HL-60 (cell line): Measurements from ENCODE around the gene MEX3A.
"Not testable (repeated sequence)": the region's sequence is repeated elsewhere in the genome, so short reads cannot be mapped to it uniquely, and the experiment has no call there.

Source experiments
- GABPA ChIP-seq: IDR thresholded peaks from 2 replicates; pipeline ENCODE4 v1.6.1; 2012; ENCODE audit warnings: low read depth
- POLR2AphosphoS5 ChIP-seq: IDR thresholded peaks from 2 replicates; pipeline ENCODE4 v1.6.1; 2012; ENCODE audit warnings: low read depth
- SPI1 ChIP-seq: IDR thresholded peaks from 2 replicates; pipeline ENCODE4 v1.6.1; 2012; ENCODE audit warnings: low read depth, mild to moderate bottlenecking, borderline replicate concordance
- TF ChIP-seq, protein P1 (sequence below): IDR thresholded peaks from one replicate; pipeline ENCODE4 v1.5.1; 2011; ENCODE audit warnings: low read length, control low read depth, inconsistent platforms; ENCODE audit not compliant: insufficient read depth
- TF ChIP-seq, protein P2 (sequence below): IDR thresholded peaks from 2 replicates; pipeline ENCODE4 v1.6.1; 2012; ENCODE audit warnings: low read depth; ENCODE audit not compliant: insufficient replicate concordance

DNA sequence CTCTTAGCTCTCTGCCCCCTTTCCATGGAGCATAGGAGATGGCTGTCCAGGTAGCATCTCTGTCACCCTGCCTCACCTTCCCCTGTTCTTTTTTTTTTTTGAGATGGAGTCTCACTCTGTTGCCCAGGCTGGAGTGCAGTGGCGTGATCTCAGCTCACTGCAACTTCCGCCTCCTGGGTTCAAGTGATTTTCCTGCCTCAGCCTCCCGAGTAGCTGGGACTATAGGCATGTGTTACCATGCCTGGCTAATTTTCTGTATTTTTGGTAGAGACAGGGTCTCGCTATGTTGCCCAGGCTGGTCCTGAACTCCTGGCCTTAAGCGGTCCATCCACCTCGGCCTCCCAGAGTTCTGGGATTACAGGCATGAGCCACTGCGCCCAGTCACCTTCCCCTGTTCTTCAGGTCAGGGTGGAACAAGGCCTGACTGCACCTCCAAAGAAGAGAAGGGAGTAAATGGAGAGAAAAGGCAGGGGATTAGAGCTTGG, 10.9 kb downstream of the MEX3A start:
- TF ChIP-seq, protein P1, sequence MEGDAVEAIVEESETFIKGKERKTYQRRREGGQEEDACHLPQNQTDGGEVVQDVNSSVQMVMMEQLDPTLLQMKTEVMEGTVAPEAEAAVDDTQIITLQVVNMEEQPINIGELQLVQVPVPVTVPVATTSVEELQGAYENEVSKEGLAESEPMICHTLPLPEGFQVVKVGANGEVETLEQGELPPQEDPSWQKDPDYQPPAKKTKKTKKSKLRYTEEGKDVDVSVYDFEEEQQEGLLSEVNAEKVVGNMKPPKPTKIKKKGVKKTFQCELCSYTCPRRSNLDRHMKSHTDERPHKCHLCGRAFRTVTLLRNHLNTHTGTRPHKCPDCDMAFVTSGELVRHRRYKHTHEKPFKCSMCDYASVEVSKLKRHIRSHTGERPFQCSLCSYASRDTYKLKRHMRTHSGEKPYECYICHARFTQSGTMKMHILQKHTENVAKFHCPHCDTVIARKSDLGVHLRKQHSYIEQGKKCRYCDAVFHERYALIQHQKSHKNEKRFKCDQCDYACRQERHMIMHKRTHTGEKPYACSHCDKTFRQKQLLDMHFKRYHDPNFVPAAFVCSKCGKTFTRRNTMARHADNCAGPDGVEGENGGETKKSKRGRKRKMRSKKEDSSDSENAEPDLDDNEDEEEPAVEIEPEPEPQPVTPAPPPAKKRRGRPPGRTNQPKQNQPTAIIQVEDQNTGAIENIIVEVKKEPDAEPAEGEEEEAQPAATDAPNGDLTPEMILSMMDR = not testable (repeated sequence)
- not testable (repeated sequence) for TF ChIP-seq POLR2AphosphoS5, GABPA, SPI1
- TF ChIP-seq, protein P2, sequence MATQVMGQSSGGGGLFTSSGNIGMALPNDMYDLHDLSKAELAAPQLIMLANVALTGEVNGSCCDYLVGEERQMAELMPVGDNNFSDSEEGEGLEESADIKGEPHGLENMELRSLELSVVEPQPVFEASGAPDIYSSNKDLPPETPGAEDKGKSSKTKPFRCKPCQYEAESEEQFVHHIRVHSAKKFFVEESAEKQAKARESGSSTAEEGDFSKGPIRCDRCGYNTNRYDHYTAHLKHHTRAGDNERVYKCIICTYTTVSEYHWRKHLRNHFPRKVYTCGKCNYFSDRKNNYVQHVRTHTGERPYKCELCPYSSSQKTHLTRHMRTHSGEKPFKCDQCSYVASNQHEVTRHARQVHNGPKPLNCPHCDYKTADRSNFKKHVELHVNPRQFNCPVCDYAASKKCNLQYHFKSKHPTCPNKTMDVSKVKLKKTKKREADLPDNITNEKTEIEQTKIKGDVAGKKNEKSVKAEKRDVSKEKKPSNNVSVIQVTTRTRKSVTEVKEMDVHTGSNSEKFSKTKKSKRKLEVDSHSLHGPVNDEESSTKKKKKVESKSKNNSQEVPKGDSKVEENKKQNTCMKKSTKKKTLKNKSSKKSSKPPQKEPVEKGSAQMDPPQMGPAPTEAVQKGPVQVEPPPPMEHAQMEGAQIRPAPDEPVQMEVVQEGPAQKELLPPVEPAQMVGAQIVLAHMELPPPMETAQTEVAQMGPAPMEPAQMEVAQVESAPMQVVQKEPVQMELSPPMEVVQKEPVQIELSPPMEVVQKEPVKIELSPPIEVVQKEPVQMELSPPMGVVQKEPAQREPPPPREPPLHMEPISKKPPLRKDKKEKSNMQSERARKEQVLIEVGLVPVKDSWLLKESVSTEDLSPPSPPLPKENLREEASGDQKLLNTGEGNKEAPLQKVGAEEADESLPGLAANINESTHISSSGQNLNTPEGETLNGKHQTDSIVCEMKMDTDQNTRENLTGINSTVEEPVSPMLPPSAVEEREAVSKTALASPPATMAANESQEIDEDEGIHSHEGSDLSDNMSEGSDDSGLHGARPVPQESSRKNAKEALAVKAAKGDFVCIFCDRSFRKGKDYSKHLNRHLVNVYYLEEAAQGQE = not testable (repeated sequence)
